ENCODE measurements around the gene FADS2.

FADS2 gene

GRCh38 chr11:61899146-61899841 is 71.2 kb downstream of the FADS2 start:
- Histone ChIP-seq H3K9me2 (replicated peaks; ENCODE audit: insufficient read depth, low read length) (no peaks in the 10 kb centered on the region), H3K27me3 (ENCODE audit: low read length) (no peaks in the 10 kb centered on the region), H3K9ac (ENCODE audit: low read length) (no peak overlapping the region), H3K27ac (ENCODE audit: low read depth, low read length) (no peak overlapping the region), H3K4me2 (ENCODE audit: low read depth, low read length, poor library complexity, severe bottlenecking) (no peak overlapping the region), H4K20me1 (ENCODE audit: low read depth, low read length) (no peaks in the 10 kb centered on the region), H3K4me3 (ENCODE audit: insufficient read depth, low read length, poor library complexity, severe bottlenecking) (no peak overlapping the region), H3K9me3 (ENCODE audit: insufficient read depth, low read length) (no peaks in the 10 kb centered on the region), H3K79me2 (ENCODE audit: insufficient read depth, low read length) (no peaks in the 10 kb centered on the region), H3K36me3 (ENCODE audit: low read length) (no peaks in the 10 kb centered on the region), H3F3A (ENCODE audit: insufficient read depth) (no peaks in the 10 kb centered on the region), H2AFZ (ENCODE audit: low read depth, low read length, severe bottlenecking) (no peak overlapping the region)
- TF ChIP-seq EZH2phosphoT487 (conservative IDR thresholded peaks at IDR 0.05; ENCODE audit: low read length) (no peak), CTCF (IDR thresholded peaks at IDR 0.05; ENCODE audit: insufficient read depth, low read length, poor library complexity, severe bottlenecking) (peak; percentile 99)

GRCh38 chr11:61900251-61900650 is 72.2 kb downstream of the FADS2 start:
- TF ChIP-seq EZH2phosphoT487 (conservative IDR thresholded peaks at IDR 0.05; ENCODE audit: low read length) (no peak), CTCF (IDR thresholded peaks at IDR 0.05; ENCODE audit: insufficient read depth, low read length, poor library complexity, severe bottlenecking) (no peak)
- no peaks in the 10 kb centered on the region for H3K9me2 ChIP-seq (replicated peaks; ENCODE audit: insufficient read depth, low read length)
- no peaks in the 10 kb centered on the region for H4K20me1 ChIP-seq (ENCODE audit: low read depth, low read length)
- no peaks in the 10 kb centered on the region for H3K36me3 ChIP-seq (ENCODE audit: low read length)
- H3K9me3 ChIP-seq (ENCODE audit: insufficient read depth, low read length) = no peaks in the 10 kb centered on the region
- H2AFZ ChIP-seq (ENCODE audit: low read depth, low read length, severe bottlenecking) = no peak overlapping the region
- H3K27me3 ChIP-seq (ENCODE audit: low read length) = no peaks in the 10 kb centered on the region
- no peaks in the 10 kb centered on the region for H3F3A ChIP-seq (ENCODE audit: insufficient read depth)
- H3K79me2 ChIP-seq (ENCODE audit: insufficient read depth, low read length) = no peaks in the 10 kb centered on the region
- H3K27ac ChIP-seq (ENCODE audit: low read depth, low read length) = no peak overlapping the region
- no peak overlapping the region for H3K9ac ChIP-seq (ENCODE audit: low read length)
- no peak overlapping the region for H3K4me3 ChIP-seq (ENCODE audit: insufficient read depth, low read length, poor library complexity, severe bottlenecking)
- no peak overlapping the region for H3K4me2 ChIP-seq (ENCODE audit: low read depth, low read length, poor library complexity, severe bottlenecking)

- no peaks in the 10 kb centered on the region for H3K9me2 ChIP-seq (replicated peaks; ENCODE audit: insufficient read depth, low read length)
- H3K9me3 ChIP-seq (ENCODE audit: insufficient read depth, low read length) = no peaks in the 10 kb centered on the region
- no peak overlapping the region for H3K9ac ChIP-seq (ENCODE audit: low read length)
- no peak overlapping the region for H2AFZ ChIP-seq (ENCODE audit: low read depth, low read length, severe bottlenecking)
- TF ChIP-seq CTCF (IDR thresholded peaks at IDR 0.05; ENCODE audit: insufficient read depth, low read length, poor library complexity, severe bottlenecking) (no peak), EZH2phosphoT487 (conservative IDR thresholded peaks at IDR 0.05; ENCODE audit: low read length) (no peak)
- no peaks in the 10 kb centered on the region for H4K20me1 ChIP-seq (ENCODE audit: low read depth, low read length)
- H3K4me2 ChIP-seq (ENCODE audit: low read depth, low read length, poor library complexity, severe bottlenecking) = no peak overlapping the region
- H3K4me3 ChIP-seq (ENCODE audit: insufficient read depth, low read length, poor library complexity, severe bottlenecking) = no peak overlapping the region
- no peak overlapping the region for H3K27ac ChIP-seq (ENCODE audit: low read depth, low read length)
- H3K79me2 ChIP-seq (ENCODE audit: insufficient read depth, low read length) = no peaks in the 10 kb centered on the region
- no peaks in the 10 kb centered on the region for H3F3A ChIP-seq (ENCODE audit: insufficient read depth)
- no peaks in the 10 kb centered on the region for H3K27me3 ChIP-seq (ENCODE audit: low read length)
- H3K36me3 ChIP-seq (ENCODE audit: low read length) = no peaks in the 10 kb centered on the region
These were observed 73.3 kb downstream of the FADS2 start for GRCh38 chr11:61901397-61901796.

Measured in SU-DHL-6 (cell line).